GM06990 (cell line): ENCODE results near the gene HEATR3.

ENCODE experiments used
- DNase-seq: peaks from one replicate; pipeline ENCODE4 v3.0.0-alpha.2; 2011; ENCODE audit not compliant: insufficient read length; ENCODE audit errors: extremely low read depth
- H3K27me3 ChIP-seq: replicated peaks from 2 replicates; pipeline ENCODE4 v1.6.0; 2011; ENCODE audit warnings: low read length; ENCODE audit not compliant: control insufficient read depth, insufficient read depth
- H3K36me3 ChIP-seq: 2 replicates; pipeline ENCODE4 v1.5.1; 2011; ENCODE audit warnings: low read length; ENCODE audit not compliant: control insufficient read depth, insufficient read depth
- H3K4me3 ChIP-seq: replicated peaks from 2 replicates; pipeline ENCODE4 v1.5.1; 2011; ENCODE audit warnings: low read depth, mild to moderate bottlenecking, control low read depth, low read length
- CTCF ChIP-seq: IDR thresholded peaks from 2 replicates; pipeline ENCODE4 v1.5.1; 2011; ENCODE audit warnings: low read length, control low read depth, mild to moderate bottlenecking, inconsistent platforms; ENCODE audit not compliant: insufficient read depth, poor library complexity, severe bottlenecking

The HEATR3 gene

GRCh38 chr16:50072730-50073129 is 7.0 kb downstream of the HEATR3 start:
- no peak for TF ChIP-seq CTCF
- Histone ChIP-seq H3K4me3 (no peak overlapping the region), H3K36me3 (peaks cover 5% of the 10 kb centered on the region), H3K27me3 (no peaks in the 10 kb centered on the region)
- peak; percentile 53 for DNase-seq

GRCh38 chr16:50079397-50080140 is 13.8 kb downstream of the HEATR3 start:
- peaks cover 5% of the 10 kb centered on the region for H3K36me3 ChIP-seq
- no peak for TF ChIP-seq CTCF
- H3K27me3 ChIP-seq, result no peaks in the 10 kb centered on the region
- DNase-seq, result no peak
- no peak overlapping the region for H3K4me3 ChIP-seq

- no peaks in the 10 kb centered on the region for H3K27me3 ChIP-seq
- DNase-seq, result no peak
- TF ChIP-seq CTCF, result no peak
- H3K36me3 ChIP-seq, result peaks cover 7% of the 10 kb centered on the region
- no peak overlapping the region for H3K4me3 ChIP-seq
Observed at GRCh38 chr16:50081428-50082018, 15.8 kb downstream of the HEATR3 start.

- no peak for TF ChIP-seq CTCF
- Histone ChIP-seq H3K36me3 (peaks cover 10% of the 10 kb centered on the region), H3K4me3 (no peak overlapping the region), H3K27me3 (no peaks in the 10 kb centered on the region)
- DNase-seq, result no peak
Observed at GRCh38 chr16:50083996-50084395, 18.2 kb downstream of the HEATR3 start.

GRCh38 chr16:50086176-50086575 is 20.4 kb downstream of the HEATR3 start:
- no peak for TF ChIP-seq CTCF
- DNase-seq, result no peak
- H3K36me3 ChIP-seq, result peaks cover 6% of the 10 kb centered on the region
- no peak overlapping the region for H3K4me3 ChIP-seq
- H3K27me3 ChIP-seq, result no peaks in the 10 kb centered on the region
